ENCODE results near the gene DPP6.
"Not testable (repeated sequence)": the region's sequence is repeated elsewhere in the genome, so short reads cannot be mapped to it uniquely, and the experiment has no call there.

The DPP6 gene

GRCh38 chr7:154051643-154052529 is at the start of gene DPP6:
Gene DPP6 (plus strand): TSS chr7:154052398.
- not testable (repeated sequence) for DNase-seq (ENCODE audit: low read depth)

GRCh38 chr7:154009423-154009911 is 42.7 kb upstream of the DPP6 start:
- not testable (repeated sequence) for DNase-seq (ENCODE audit: low read depth)

- DNase-seq (ENCODE audit: low read depth) = not testable (repeated sequence)
Observed at GRCh38 chr7:154010726-154011568, 41.3 kb upstream of the DPP6 start.

- not testable (repeated sequence) for DNase-seq (ENCODE audit: low read depth)
Observed at GRCh38 chr7:154012800-154013199, 39.4 kb upstream of the DPP6 start.

GRCh38 chr7:154015636-154016035 is 36.6 kb upstream of the DPP6 start:
- not testable (repeated sequence) for DNase-seq (ENCODE audit: low read depth)

- DNase-seq (ENCODE audit: low read depth) = not testable (repeated sequence)
Observed at GRCh38 chr7:154018354-154018753, 33.8 kb upstream of the DPP6 start.

GRCh38 chr7:154027805-154028204 is 24.4 kb upstream of the DPP6 start:
- not testable (repeated sequence) for DNase-seq (ENCODE audit: low read depth)

- DNase-seq (ENCODE audit: low read depth) = not testable (repeated sequence)
Observed at GRCh38 chr7:154030476-154031080, 21.6 kb upstream of the DPP6 start.

GRCh38 chr7:154039466-154040165 is 12.6 kb upstream of the DPP6 start:
- peak; percentile 32 for DNase-seq (ENCODE audit: low read depth)

GRCh38 chr7:154050394-154050793 is 1.8 kb upstream of the DPP6 start:
- DNase-seq (ENCODE audit: low read depth) = not testable (repeated sequence)

GRCh38 chr7:154051006-154051642 is 1.1 kb upstream of the DPP6 start:
- not testable (repeated sequence) for DNase-seq (ENCODE audit: low read depth)

GRCh38 chr7:154052530-154053252 is 493 bp downstream of the DPP6 start:
- not testable (repeated sequence) for DNase-seq (ENCODE audit: low read depth)

GRCh38 chr7:154053466-154054312 is 1.5 kb downstream of the DPP6 start:
- not testable (repeated sequence) for DNase-seq (ENCODE audit: low read depth)

- DNase-seq (ENCODE audit: low read depth) = not testable (repeated sequence)
Observed at GRCh38 chr7:154054664-154055063, 2.5 kb downstream of the DPP6 start.

- DNase-seq (ENCODE audit: low read depth) = not testable (repeated sequence)
Observed at GRCh38 chr7:154055491-154056106, 3.4 kb downstream of the DPP6 start.

- not testable (repeated sequence) for DNase-seq (ENCODE audit: low read depth)
Observed at GRCh38 chr7:154058783-154059182, 6.6 kb downstream of the DPP6 start.

GRCh38 chr7:154060551-154060950 is 8.4 kb downstream of the DPP6 start:
- not testable (repeated sequence) for DNase-seq (ENCODE audit: low read depth)

GRCh38 chr7:154071833-154072232 is 19.6 kb downstream of the DPP6 start:
- DNase-seq (ENCODE audit: low read depth) = not testable (repeated sequence)
